ENCODE results near the gene RPP14.
A peak's percentile ranks its signal among the peaks of the same experiment; 100 is the strongest.
"Not testable (repeated sequence)": the region's sequence is repeated elsewhere in the genome, so short reads cannot be mapped to it uniquely, and the experiment has no call there.

RPP14 gene

GRCh38 chr3:58305882-58306711, at the start of gene RPP14, which contains the start of gene HTD2:
Gene RPP14 (plus strand): TSS chr3:58306245. CDS start chr3:58310330, 4,085 bp downstream.
Gene HTD2 (plus strand): TSS chr3:58306520. CDS start chr3:58317614, 11,094 bp downstream.
- DNase-seq: peak; percentile 98

DNA sequence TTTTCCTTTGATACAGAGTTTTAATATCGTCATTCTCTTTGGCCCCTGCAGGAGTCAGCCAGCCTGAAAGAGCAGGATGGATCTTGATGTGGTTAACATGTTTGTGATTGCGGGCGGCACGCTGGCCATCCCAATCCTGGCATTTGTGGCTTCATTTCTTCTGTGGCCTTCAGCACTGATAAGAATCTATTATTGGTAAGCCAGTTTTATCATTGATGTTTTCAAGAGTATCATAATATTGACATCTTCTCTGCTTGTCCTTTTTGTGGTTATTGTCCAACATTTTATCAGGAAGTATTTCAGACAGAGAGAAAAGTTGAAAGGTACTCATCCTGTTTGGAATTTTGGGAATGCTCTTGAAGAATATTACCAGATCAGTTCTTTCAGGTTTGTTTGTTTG, 49.5 kb upstream of the RPP14 start:
- DNase-seq: no peak

GRCh38 chr3:58258392-58259055, 47.5 kb upstream of the RPP14 start:
- no peak for DNase-seq

DNA sequence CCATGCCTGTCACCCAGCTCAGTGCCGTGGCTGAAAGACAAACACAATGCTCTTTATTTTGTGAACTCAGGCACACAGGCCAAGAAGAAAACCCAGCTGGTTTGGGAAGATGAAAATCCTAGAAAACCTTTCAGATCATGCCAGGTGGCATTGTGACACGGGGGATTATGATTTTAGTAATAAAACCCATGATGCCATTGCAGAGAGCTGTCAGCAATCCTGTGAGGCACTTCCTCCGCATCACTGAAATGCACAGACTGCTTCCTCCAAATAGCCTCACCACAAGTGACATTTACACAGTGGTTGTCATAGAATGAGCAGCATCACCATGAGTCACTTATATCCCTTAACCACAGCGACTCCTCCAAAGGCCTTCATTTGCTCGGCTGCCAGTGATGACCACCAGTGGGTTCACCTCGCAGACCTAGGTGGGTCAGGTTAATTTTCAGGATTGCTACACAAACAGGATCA, 45.7 kb upstream of the RPP14 start:
- DNase-seq: peak; percentile 53

- peak; percentile 5 for DNase-seq
These were observed 45.3 kb upstream of the RPP14 start for GRCh38 chr3:58260733-58261132.

- DNase-seq: no peak
These were observed 43.9 kb upstream of the RPP14 start for GRCh38 chr3:58261954-58262666.

- DNase-seq: no peak
These were observed 39.5 kb upstream of the RPP14 start for GRCh38 chr3:58266577-58266976.

- not testable (repeated sequence) for DNase-seq
These were observed 38.5 kb upstream of the RPP14 start for GRCh38 chr3:58267543-58267942.

GRCh38 chr3:58269356-58269755, 36.7 kb upstream of the RPP14 start:
- no peak for DNase-seq

DNA sequence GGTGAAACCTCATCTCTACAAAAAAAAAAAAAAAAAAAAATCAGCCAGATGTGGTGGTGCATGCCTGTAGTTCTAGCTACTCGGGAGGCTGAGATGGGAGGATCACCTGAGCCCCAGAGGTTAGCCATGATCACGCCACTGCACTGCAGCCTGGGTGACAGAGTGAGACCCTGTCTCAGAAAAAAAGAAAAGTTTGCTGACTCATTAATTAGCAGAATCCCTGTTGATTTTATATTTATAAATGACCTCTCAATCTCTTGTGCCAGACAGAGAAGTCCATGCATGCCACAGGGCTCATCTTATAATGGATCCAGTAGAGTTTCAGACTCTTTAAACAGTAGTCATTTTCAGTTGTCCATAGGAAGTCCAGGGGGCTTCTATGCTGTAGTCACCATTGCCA, 35.6 kb upstream of the RPP14 start:
- DNase-seq: no peak

DNA sequence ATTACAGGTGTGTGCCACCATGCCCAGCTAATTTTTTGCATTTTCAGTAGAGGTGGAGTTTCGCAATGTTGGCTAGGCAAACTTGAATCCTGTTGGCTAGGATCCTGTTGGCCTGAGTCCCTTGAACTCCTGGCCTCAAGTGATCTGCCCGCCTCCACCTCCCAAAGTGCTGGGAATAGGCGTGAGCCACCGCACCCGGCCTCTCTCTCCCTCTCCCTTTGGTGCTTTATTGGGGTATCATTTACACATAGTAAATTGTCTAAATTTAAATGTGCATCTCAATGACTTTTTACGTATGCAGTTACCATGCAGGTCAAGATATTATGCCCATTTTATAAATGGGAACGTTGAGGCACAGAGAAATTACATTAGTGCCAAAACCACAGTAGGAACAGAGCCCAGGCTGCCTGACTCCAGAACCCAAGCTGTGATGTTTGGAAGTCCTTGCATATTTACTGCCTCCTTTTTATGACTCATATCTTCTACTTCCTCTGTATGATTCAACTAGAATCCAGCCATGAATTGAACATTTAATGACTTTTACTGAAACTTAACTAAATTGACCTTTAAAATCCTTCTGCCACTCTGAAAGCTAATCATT, 34.0 kb upstream of the RPP14 start:
- DNase-seq: peak; percentile 34

GRCh38 chr3:58272891-58273290, 33.2 kb upstream of the RPP14 start:
- DNase-seq: no peak

- not testable (repeated sequence) for DNase-seq
These were observed 32.7 kb upstream of the RPP14 start for GRCh38 chr3:58273362-58273761.

DNA sequence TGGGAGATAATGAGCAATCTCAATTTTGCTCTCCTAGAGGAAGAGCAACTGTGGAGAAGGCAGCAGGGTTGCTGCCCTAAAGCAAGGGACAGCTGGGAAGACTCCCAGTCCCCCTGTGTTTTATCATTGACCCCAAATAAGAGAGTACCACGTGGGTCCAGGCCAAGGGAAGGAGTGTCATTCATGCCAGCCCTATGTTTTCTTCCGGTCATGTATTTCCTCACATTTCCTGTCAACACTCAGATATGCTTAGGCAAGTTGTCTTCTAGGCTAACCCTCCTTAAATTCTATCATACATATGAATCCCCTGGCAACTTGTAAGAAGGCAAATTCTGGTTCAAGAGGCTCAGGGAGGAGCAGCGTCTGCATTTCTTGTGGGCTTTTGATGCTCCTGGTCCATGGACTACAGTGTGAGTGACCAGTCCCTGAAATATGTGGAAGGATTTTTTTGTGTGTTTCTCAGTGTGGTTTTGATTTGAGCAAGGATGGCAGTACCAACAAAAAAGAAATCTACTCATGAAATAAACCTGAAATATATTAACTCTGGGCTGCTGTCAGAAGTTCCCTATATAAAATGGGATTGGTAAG, 31.9 kb upstream of the RPP14 start:
- DNase-seq: no peak

DNA sequence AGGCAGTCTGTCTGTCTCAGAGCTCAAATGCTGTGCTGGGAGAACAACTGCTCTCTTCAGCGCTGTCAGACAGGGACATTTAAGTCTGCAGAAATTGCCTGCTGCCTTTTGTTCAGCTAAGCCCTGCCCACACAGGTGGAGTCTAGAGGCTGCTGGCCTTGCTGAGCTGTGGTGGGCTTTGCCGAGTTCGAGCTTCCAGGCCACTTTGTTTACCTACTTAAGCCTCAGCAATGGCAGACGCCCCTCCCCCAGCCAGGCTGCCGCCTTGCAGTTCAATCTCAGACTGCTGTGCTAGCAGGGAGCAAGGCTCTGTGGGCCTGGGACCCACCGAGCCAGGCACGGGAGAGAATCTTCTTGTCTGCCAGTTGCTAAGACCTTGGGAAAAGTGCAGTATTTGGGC, 25.0 kb upstream of the RPP14 start:
- DNase-seq: no peak

DNA sequence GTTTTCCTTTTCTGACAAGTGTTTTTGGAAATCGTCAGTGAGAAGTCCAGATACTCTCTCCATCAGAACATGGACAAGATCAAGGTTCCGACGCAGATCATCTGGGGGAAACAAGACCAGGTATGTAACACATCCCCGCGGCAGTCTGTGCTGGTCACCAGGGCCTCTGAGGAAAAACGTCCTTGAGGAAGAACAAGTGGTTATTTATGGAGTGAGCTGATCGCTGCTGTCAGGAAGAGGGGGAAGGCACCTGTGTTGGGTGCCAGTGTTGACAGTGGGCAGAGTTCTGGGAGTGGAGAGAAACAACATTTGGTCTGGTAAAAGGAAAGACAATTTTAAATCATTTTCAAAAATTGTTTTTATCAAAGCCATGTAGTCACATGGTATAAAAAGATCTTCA, 20.7 kb upstream of the RPP14 start:
- no peak for DNase-seq

DNA sequence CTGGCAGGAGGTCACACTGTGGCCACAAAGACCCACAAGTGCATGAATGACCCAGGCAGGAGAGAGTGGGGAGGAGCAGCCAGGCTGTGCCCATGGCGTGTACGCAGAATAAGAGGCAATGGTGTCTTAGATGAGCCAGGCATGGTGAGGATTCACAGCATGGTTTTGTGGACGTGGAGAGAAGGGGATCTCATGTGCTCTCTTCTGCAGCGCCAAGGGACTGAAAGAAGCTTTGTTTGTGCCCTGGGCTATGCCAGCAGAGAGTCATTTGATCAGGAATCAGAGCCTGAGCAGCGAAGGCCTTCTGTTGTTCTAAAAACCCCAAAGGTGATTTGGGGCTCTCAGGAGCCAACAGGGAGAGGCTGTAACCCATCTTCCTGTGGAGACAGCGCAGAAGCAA, 18.7 kb upstream of the RPP14 start:
- DNase-seq: no peak

DNA sequence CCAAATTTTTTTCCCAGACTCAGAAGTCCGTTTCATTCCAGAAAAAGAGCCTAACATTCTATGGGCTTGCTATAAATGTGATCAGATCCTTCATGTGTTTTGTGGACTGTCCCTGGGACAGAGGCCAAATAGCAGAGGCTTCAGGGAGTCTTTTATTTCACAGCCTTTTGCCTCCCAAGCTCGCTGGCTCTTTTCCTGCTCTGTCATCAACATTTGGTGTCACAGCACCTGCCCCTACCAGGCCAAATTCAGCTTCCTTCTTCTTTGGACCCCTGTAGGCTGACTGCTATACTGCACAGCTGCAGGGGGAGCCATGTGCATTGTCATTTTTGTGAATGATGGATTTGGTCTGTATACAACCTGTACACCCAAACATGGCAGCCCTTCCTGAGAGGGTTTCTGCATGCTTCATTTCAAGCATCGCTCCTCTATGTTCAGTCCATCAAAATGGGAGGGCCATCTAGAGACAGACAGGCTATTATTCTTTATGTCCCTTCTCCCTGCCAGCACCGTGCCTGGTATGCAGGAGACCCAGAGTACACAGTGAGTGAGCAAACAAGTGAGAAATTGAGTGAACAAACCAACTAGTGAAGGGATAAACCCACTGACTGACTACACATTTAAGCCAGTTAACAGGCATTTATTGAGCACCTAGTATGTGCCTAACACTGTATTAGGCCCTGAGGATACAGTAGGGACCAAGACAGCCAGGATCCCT, 17.9 kb upstream of the RPP14 start:
- no peak for DNase-seq

DNA sequence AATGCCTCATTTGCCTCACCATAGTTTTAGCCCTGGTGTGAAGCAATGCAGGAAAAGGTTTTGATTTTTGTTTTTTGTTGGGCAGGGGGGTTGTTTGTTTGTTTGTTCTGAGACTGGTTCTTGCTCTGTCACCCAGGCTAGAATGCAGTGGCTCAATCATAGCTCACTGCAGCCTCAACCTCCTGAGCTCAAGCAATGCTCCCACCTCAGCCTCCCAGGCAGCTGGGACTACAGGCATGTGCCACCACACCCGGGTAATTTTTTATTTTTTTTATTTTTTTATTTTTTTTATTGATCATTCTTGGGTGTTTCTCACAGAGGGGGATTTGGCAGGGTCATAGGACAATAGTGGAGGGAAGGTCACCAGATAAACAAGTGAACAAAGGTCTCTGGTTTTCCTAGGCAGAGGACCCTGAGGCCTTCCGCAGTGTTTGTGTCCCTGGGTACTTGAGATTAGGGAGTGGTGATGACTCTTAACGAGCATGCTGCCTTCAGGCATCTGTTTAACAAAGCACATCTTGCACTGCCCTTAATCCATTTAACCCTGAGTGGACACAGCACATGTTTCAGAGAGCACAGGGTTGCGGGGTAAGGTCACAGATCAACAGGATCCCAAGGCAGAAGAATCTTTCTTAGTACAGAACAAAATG, 17.0 kb upstream of the RPP14 start:
- DNase-seq: not testable (repeated sequence)

DNA sequence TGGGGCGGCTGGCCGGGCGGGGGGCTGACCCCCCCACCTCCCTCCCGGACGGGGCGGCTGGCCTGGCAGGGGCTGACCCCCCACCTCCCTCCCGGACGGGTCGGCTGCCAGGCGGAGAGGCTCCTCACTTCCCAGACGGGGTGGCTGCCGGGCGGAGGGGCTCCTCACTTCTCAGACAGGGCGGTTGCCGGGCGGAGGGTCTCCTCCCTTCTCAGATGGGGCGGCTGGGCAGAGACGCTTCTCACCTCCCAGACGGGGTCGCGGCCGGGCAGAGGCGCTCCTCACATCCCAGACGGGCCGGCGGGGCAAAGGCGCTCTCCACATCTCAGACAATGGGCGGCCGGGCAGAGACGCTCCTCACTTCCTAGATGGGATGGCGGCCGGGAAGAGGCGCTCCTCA, 15.6 kb upstream of the RPP14 start:
- not testable (repeated sequence) for DNase-seq

DNA sequence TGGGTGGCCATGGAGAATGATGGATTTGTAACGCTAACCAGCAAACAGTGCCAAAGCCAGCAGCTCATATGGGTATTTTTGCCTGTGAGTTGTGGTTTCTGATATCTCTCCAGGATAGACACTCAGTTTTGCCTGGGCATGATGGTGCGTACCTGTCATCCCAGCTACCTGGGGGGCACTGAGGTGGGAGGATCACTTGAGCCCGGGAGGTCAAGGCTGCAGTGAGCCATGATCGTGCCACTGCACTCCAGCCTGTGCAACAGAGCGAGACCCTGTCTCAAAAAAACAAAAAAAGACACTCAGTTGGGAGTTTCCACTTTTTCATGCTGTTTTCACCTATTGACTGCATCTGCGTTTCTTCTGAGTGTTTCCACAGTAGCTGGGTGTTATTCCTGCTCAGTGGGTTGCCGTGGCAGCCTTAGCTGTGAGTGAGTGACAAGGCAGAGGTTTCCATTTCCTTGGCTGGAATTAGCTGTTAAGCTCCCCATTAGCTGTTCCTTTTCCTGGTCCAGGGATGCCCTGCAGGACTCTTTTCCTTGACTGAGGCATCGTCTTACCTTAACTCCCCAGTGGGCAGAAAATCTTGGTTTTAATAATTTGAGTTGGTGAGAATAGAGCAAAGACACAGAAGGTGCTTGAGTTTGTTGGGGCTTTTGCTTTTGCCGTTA, 14.2 kb upstream of the RPP14 start:
- no peak for DNase-seq

Measured in activated CD4-positive, alpha-beta T cell treated with anti-CD3 and anti-CD28 coated beads, Interleukin-2, Interleukin-6, amounts not matched to agents 100 ng/mL and 50 ng/mL, durations not matched to agents 16 hours and 8 hours (primary cell).